AG09309 (cell line): ENCODE data around the gene PTPRG.

Experiments used
- DNase-seq: peaks from one replicate; pipeline ENCODE4 v3.0.0-alpha.2; 2010; ENCODE audit warnings: low read depth
- H3K4me3 ChIP-seq: 2 replicates; pipeline ENCODE4 v1.5.1; 2011; ENCODE audit warnings: mild to moderate bottlenecking, low read depth, low read length, moderate library complexity; ENCODE audit not compliant: control insufficient read depth
- CTCF ChIP-seq: IDR thresholded peaks from 2 replicates; pipeline ENCODE4 v1.5.1; 2011; ENCODE audit warnings: mild to moderate bottlenecking, low read depth, low read length, inconsistent platforms; ENCODE audit not compliant: insufficient read depth, control insufficient read depth; ENCODE audit errors: missing control alignments

Gene PTPRG

GRCh38 chr3:61725851-61726333, 164.5 kb downstream of the PTPRG start:
- no peak overlapping the region for H3K4me3 ChIP-seq
- no peak for DNase-seq
- no peak for TF ChIP-seq CTCF

GRCh38 chr3:61727435-61727834, 166.1 kb downstream of the PTPRG start:
- no peak for TF ChIP-seq CTCF
- H3K4me3 ChIP-seq, result no peak overlapping the region
- no peak for DNase-seq

GRCh38 chr3:61729038-61729634, 167.8 kb downstream of the PTPRG start:
- TF ChIP-seq CTCF, result no peak
- DNase-seq, result no peak
- no peak overlapping the region for H3K4me3 ChIP-seq

GRCh38 chr3:61730056-61730455, 168.7 kb downstream of the PTPRG start:
- peak; percentile 5 for TF ChIP-seq CTCF
- no peak for DNase-seq
- H3K4me3 ChIP-seq, result no peak overlapping the region

- DNase-seq, result no peak
- H3K4me3 ChIP-seq, result no peak overlapping the region
- TF ChIP-seq CTCF, result no peak
These were observed 169.3 kb downstream of the PTPRG start for GRCh38 chr3:61730577-61731231.

GRCh38 chr3:61733000-61733399, 171.6 kb downstream of the PTPRG start:
- DNase-seq, result no peak
- H3K4me3 ChIP-seq, result no peak overlapping the region
- no peak for TF ChIP-seq CTCF

GRCh38 chr3:61733876-61734275, 172.5 kb downstream of the PTPRG start:
- DNase-seq, result no peak
- no peak overlapping the region for H3K4me3 ChIP-seq
- TF ChIP-seq CTCF, result no peak
